ENCODE data around the gene COPS6.

The COPS6 gene

GRCh38 chr7:100102950-100103840 is 14.4 kb downstream of the COPS6 start:
- DNase-seq: no peak

GRCh38 chr7:100105534-100105933 is 16.8 kb downstream of the COPS6 start:
- no peak for DNase-seq

GRCh38 chr7:100106633-100107032 is 17.9 kb downstream of the COPS6 start:
- DNase-seq: no peak

- DNase-seq: no peak
These were observed 18.5 kb downstream of the COPS6 start for GRCh38 chr7:100107125-100107737.

- DNase-seq: no peak
These were observed 19.1 kb downstream of the COPS6 start for GRCh38 chr7:100107890-100108289.

- no peak for DNase-seq
These were observed 20.9 kb downstream of the COPS6 start for GRCh38 chr7:100109521-100110163.

GRCh38 chr7:100111156-100111555 is 22.4 kb downstream of the COPS6 start:
- no peak for DNase-seq

GRCh38 chr7:100111914-100112313 is 23.1 kb downstream of the COPS6 start:
- no peak for DNase-seq

GRCh38 chr7:100115026-100115425 is 26.3 kb downstream of the COPS6 start:
- DNase-seq: no peak

- DNase-seq: no peak
These were observed 29.8 kb downstream of the COPS6 start for GRCh38 chr7:100118388-100119071.

- peak; percentile 98 for DNase-seq
These were observed 30.6 kb downstream of the COPS6 start, which contains the start of the genes CNPY4 and TAF6 for GRCh38 chr7:100119072-100119969. Gene CNPY4, plus strand, starts transcription at chr7:100119634. Its CDS starts 111 bp downstream, at chr7:100119745. Gene TAF6, minus strand, starts transcription at chr7:100119358. Its CDS starts 5,149 bp downstream, at chr7:100114209.

GRCh38 chr7:100119970-100120732 is 31.4 kb downstream of the COPS6 start:
- DNase-seq: peak; percentile 80

GRCh38 chr7:100120733-100121036 is 31.9 kb downstream of the COPS6 start:
- DNase-seq: no peak

- no peak for DNase-seq
These were observed 33.3 kb downstream of the COPS6 start for GRCh38 chr7:100122067-100122466.

- no peak for DNase-seq
These were observed 33.8 kb downstream of the COPS6 start for GRCh38 chr7:100122568-100122967.

- no peak for DNase-seq
These were observed 35.8 kb downstream of the COPS6 start for GRCh38 chr7:100124301-100125230.

- no peak for DNase-seq
These were observed 37.6 kb downstream of the COPS6 start for GRCh38 chr7:100126239-100126930.

- DNase-seq: peak; percentile 92
These were observed 38.4 kb downstream of the COPS6 start, which contains the start of gene MBLAC1 for GRCh38 chr7:100126931-100127865. Gene MBLAC1, plus strand, starts transcription at chr7:100126967. Its CDS starts 429 bp downstream, at chr7:100127396.

Measured in CD4-positive, alpha-beta T cell treated with Interleukin-6 for 4 hours (primary cell).